Keratinocyte (primary cell): ENCODE measurements around the gene TECTB.

ENCODE experiments used
- EZH2 ChIP-seq: IDR thresholded peaks from one replicate; pipeline ENCODE4 v1.6.1; 2012; ENCODE audit warnings: inconsistent platforms, mild to moderate bottlenecking, low read length, moderate library complexity
- TF ChIP-seq, protein P1 (sequence below), 3 experiments: IDR thresholded peaks in 1 of 3; conservative IDR thresholded peaks in 1 of 3; optimal IDR thresholded peaks in 1 of 3; 2 replicates in 2 of 3; 3 replicates in 1 of 3; pipeline versions ENCODE3 to v1.5.1; 2011; ENCODE audit warnings: low read length in 3 of 3, mild to moderate bottlenecking in 3 of 3, moderate library complexity in 2 of 3, control low read depth in 1 of 3, inconsistent platforms in 1 of 3; ENCODE audit not compliant: insufficient read depth in 2 of 3; ENCODE audit errors: extremely low read depth in 1 of 3

DNA sequence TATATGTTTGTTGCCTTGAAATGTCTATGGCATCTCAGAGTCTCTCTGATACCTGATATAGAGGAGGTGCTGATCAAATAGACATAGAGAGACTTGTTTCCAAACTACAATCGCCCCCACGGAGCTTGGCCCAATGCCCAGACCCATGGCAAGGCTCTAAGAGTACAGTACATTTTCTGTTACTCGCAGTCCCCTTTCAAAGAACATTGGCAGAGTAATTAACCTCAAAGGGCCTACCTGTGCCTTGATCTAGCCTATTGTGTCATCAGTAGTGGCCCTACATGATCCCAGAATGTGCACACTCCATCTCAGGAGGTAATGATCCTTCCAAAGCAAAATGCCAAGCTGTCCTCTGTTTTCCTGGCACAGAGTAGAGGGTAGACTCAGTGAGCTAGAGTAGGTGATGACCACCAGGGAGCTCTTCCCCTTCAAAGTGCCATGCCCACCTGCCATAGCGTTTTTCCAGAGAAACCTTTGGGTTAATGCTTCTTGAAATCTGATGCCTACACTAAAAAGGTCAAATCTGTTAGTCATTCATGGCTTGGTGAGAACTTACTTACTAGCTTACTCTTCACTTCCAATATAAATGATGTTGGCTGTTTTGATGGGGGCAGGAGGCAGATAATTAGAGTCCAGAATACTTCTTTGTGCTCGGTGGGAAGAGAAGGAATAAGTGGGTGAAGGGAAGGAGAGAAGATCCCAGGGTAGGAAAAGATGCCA, 49.5 kb downstream of the TECTB start:
- TF ChIP-seq, protein P1, sequence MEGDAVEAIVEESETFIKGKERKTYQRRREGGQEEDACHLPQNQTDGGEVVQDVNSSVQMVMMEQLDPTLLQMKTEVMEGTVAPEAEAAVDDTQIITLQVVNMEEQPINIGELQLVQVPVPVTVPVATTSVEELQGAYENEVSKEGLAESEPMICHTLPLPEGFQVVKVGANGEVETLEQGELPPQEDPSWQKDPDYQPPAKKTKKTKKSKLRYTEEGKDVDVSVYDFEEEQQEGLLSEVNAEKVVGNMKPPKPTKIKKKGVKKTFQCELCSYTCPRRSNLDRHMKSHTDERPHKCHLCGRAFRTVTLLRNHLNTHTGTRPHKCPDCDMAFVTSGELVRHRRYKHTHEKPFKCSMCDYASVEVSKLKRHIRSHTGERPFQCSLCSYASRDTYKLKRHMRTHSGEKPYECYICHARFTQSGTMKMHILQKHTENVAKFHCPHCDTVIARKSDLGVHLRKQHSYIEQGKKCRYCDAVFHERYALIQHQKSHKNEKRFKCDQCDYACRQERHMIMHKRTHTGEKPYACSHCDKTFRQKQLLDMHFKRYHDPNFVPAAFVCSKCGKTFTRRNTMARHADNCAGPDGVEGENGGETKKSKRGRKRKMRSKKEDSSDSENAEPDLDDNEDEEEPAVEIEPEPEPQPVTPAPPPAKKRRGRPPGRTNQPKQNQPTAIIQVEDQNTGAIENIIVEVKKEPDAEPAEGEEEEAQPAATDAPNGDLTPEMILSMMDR (optimal IDR thresholded peaks at IDR 0.05 in 1 of 3, IDR thresholded peaks at IDR 0.05 in 1 of 3, conservative IDR thresholded peaks at IDR 0.05 in 1 of 3; ENCODE audit: extremely low read depth in 1 of 3, insufficient read depth in 2 of 3, low read length in 3 of 3) = no peak
- no peak for TF ChIP-seq EZH2
